ENCODE data around the gene IDNK. TPM values are rescaled to one million over a fixed set of nuclear protein-coding genes. Genes with fewer than 3 reads are reported as not detected.

Gene IDNK
- total and polyA plus RNA-seq, 9 donors: 1.5 to 9.0 (median 5.5) TPM

- intact Hi-C loops (cut with DNase I): no loop called here
- H3K36me3 ChIP-seq: no peaks in the 10 kb centered on the region
- no peak for TF ChIP-seq EP300 (IDR thresholded peaks at IDR 0.05)
- TF ChIP-seq POLR2A (IDR thresholded peaks at IDR 0.05): no peak
- no peak for TF ChIP-seq CTCF (IDR thresholded peaks at IDR 0.05)
- 20 to 23% (median 20%) methylated on average over 1 of the region's 1 CpG for WGBS, 3 donors
- H3K4me3 ChIP-seq: no peak overlapping the region
- H3K4me1 ChIP-seq (ENCODE audit: insufficient read depth): no peaks in the 10 kb centered on the region
- no peaks in the 10 kb centered on the region for H3K9me3 ChIP-seq
- H3K27me3 ChIP-seq: no peaks in the 10 kb centered on the region
- H3K27ac ChIP-seq: no peak overlapping the region
- no peak for DNase-seq
Observed at GRCh38 chr9:83637389-83637788, 14.4 kb downstream of the IDNK start.

- H3K27ac ChIP-seq: no peak overlapping the region
- TF ChIP-seq EP300 (IDR thresholded peaks at IDR 0.05): no peak
- H3K9me3 ChIP-seq: no peaks in the 10 kb centered on the region
- WGBS, 3 donors: 54 to 59% (median 59%) methylated on average over 1 of the region's 1 CpG
- intact Hi-C loops (cut with DNase I): no loop called here
- no peaks in the 10 kb centered on the region for H3K4me1 ChIP-seq (ENCODE audit: insufficient read depth)
- no peak for DNase-seq
- no peaks in the 10 kb centered on the region for H3K27me3 ChIP-seq
- no peaks in the 10 kb centered on the region for H3K36me3 ChIP-seq
- no peak overlapping the region for H3K4me3 ChIP-seq
Observed at GRCh38 chr9:83639266-83639665, 16.3 kb downstream of the IDNK start.

- Histone ChIP-seq H3K27ac (no peak overlapping the region), H3K4me1 (ENCODE audit: insufficient read depth) (no peaks in the 10 kb centered on the region), H3K36me3 (no peaks in the 10 kb centered on the region), H3K9me3 (no peaks in the 10 kb centered on the region), H3K4me3 (no peak overlapping the region), H3K27me3 (no peaks in the 10 kb centered on the region)
- intact Hi-C loops (cut with DNase I): no loop called here
- DNase-seq: no peak
- WGBS, 3 donors: 46 to 58% (median 55%) methylated on average over 4 of the region's 4 CpGs
- TF ChIP-seq CTCF (IDR thresholded peaks at IDR 0.05) (no peak), POLR2A (IDR thresholded peaks at IDR 0.05) (no peak), EP300 (IDR thresholded peaks at IDR 0.05) (no peak)
Observed at GRCh38 chr9:83642793-83643192, 19.9 kb downstream of the IDNK start.

GRCh38 chr9:83646500-83647239 lies 23.7 kb downstream of the IDNK start:
- DNase-seq: no peak
- Histone ChIP-seq H3K9me3 (no peaks in the 10 kb centered on the region), H3K27me3 (no peaks in the 10 kb centered on the region), H3K27ac (no peak overlapping the region), H3K4me3 (no peak overlapping the region), H3K36me3 (no peaks in the 10 kb centered on the region), H3K4me1 (ENCODE audit: insufficient read depth) (no peaks in the 10 kb centered on the region)
- 71 to 79% (median 75%) methylated on average over 8 of the region's 8 CpGs for WGBS, 3 donors
- intact Hi-C loops (cut with DNase I): no loop called here
- no peak for TF ChIP-seq CTCF (IDR thresholded peaks at IDR 0.05)
- TF ChIP-seq POLR2A (IDR thresholded peaks at IDR 0.05): no peak
- TF ChIP-seq EP300 (IDR thresholded peaks at IDR 0.05): no peak

GRCh38 chr9:83649080-83649479 lies 26.1 kb downstream of the IDNK start:
- H3K9me3 ChIP-seq: no peaks in the 10 kb centered on the region
- no peaks in the 10 kb centered on the region for H3K27me3 ChIP-seq
- no peak overlapping the region for H3K27ac ChIP-seq
- no peaks in the 10 kb centered on the region for H3K36me3 ChIP-seq
- peak in 3 of 5 donors; percentile 45 to 56 (median 46) for DNase-seq
- TF ChIP-seq EP300 (IDR thresholded peaks at IDR 0.05) (no peak), CTCF (IDR thresholded peaks at IDR 0.05) (no peak), POLR2A (IDR thresholded peaks at IDR 0.05) (no peak)
- intact Hi-C loops (cut with DNase I): no loop called here
- no peak overlapping the region for H3K4me3 ChIP-seq
- no peaks in the 10 kb centered on the region for H3K4me1 ChIP-seq (ENCODE audit: insufficient read depth)
- 55 to 59% (median 56%) methylated on average over 8 of the region's 8 CpGs for WGBS, 3 donors

Data from ovary (tissue), 9 donors.